HepG2 (cell line): ENCODE data around the gene C2CD2. TPM values are rescaled to one million over a fixed set of nuclear protein-coding genes. Genes with fewer than 3 reads are reported as not detected.

Experiments
- KMT2B ChIP-seq: IDR thresholded peaks from 2 replicates; pipeline ENCODE4 v1.6.1; 2016; ENCODE audit warnings: missing genetic modification reagents, missing compliant biosample characterization
- SMAD1 ChIP-seq: sonication (generic); formaldehyde crosslinking; IDR thresholded peaks from 2 replicates; pipeline ENCODE4 v1.4.0; 2020; ENCODE audit warnings: missing genetic modification reagents, low read depth, mild to moderate bottlenecking, borderline replicate concordance
- ZNF20 ChIP-seq: sonication (generic); formaldehyde crosslinking; IDR thresholded peaks from 2 replicates; pipeline ENCODE4 v1.4.0; 2020; ENCODE audit warnings: mild to moderate bottlenecking, moderate library complexity, missing genetic modification reagents
- ZNF879 ChIP-seq: sonication (generic); formaldehyde crosslinking; IDR thresholded peaks from 2 replicates; pipeline ENCODE4 v1.8.1; 2023; ENCODE audit warnings: missing genetic modification reagents
- polyA plus RNA-seq, 8 experiments: library from polyadenylated mRNA; depleted of rRNA in 3 of 8; stranded (reverse) in 7 of 8; unstranded in 1 of 8; fragments of >200 nt; fragmentation: Illumina TruSeq in 4 of 8; extraction: Trizol in 4 of 8; gene quantifications; 2 replicates each; pipeline versions ENCODE4 v1.2.1 to v1.2.3, GENCODE V29; 2011 to 2016; ENCODE audit warnings: low read depth in 4 of 8, missing spikeins in 1 of 8, mixed read lengths in 1 of 8; ENCODE audit not compliant: insufficient read depth in 1 of 8
- total RNA-seq, 5 experiments: library from RNA; depleted of rRNA; stranded (reverse); fragments of >200 nt; fragmentation: Illumina TruSeq; extraction: Trizol; gene quantifications; 2 replicates each; pipeline ENCODE4 v1.2.3, GENCODE V29; 2016; ENCODE audit warnings: low read depth in 1 of 5
- TF ChIP-seq, protein P1 (sequence below): sonication (generic); formaldehyde crosslinking; IDR thresholded peaks from 2 replicates; pipeline ENCODE4 v1.4.0; 2020; ENCODE audit warnings: missing genetic modification reagents, borderline replicate concordance
- TF ChIP-seq, protein P2 (sequence below): sonication (generic); formaldehyde crosslinking; IDR thresholded peaks from 2 replicates; pipeline ENCODE4 v1.5.0; 2020; ENCODE audit warnings: mild to moderate bottlenecking, missing genetic modification reagents, borderline replicate concordance

The C2CD2 gene
- total and polyA plus RNA-seq, 2 of the 13 experiments (the other 11 are each of a cell fraction or from before 2014, with no cell fraction given) = 12.5 to 19.7 TPM

DNA sequence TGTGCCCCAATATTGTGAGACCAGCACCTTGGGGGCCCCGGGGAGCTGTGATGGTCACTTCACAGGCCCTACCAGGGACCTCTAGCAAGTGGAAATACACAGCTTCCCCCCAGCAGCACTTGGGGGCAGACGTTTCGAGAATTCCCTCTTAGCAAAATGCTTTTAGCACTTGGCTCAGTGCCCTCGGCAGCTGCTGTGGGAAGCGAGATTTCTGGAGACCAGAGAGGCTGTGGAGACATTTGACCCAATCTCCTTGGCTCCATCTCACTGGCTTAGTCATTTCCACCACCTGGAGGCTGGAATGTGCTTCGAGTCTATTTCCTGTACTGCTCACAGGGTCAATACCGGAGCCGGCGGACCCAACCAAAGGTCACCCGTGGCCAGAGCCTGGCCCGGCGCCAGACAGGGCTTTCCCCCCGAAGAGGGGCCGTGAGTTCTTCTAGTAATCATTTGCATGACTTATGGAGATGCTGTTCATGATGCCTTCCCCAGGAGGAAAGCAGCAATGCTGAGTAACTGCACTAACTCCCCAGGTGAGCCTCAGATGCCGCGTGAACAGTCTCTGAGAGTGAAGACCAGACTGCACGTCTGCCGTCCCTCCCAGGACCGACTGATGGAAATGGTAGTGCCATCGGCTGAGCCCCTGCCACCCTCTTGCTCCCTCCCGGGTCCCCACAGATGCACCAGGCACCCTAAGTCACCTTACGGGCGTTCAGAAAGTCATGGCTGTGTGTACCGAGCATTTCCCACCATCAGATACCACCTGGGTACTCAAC is 4.4 kb upstream of the C2CD2 start (continued):
- TF ChIP-seq, protein P1, sequence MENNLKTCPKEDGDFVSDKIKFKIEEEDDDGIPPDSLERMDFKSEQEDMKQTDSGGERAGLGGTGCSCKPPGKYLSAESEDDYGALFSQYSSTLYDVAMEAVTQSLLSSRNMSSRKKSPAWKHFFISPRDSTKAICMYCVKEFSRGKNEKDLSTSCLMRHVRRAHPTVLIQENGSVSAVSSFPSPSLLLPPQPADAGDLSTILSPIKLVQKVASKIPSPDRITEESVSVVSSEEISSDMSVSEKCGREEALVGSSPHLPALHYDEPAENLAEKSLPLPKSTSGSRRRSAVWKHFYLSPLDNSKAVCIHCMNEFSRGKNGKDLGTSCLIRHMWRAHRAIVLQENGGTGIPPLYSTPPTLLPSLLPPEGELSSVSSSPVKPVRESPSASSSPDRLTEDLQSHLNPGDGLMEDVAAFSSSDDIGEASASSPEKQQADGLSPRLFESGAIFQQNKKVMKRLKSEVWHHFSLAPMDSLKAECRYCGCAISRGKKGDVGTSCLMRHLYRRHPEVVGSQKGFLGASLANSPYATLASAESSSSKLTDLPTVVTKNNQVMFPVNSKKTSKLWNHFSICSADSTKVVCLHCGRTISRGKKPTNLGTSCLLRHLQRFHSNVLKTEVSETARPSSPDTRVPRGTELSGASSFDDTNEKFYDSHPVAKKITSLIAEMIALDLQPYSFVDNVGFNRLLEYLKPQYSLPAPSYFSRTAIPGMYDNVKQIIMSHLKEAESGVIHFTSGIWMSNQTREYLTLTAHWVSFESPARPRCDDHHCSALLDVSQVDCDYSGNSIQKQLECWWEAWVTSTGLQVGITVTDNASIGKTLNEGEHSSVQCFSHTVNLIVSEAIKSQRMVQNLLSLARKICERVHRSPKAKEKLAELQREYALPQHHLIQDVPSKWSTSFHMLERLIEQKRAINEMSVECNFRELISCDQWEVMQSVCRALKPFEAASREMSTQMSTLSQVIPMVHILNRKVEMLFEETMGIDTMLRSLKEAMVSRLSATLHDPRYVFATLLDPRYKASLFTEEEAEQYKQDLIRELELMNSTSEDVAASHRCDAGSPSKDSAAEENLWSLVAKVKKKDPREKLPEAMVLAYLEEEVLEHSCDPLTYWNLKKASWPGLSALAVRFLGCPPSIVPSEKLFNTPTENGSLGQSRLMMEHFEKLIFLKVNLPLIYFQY = peak; percentile 94
- TF ChIP-seq SMAD1 (no peak), KMT2B (CRISPR knock-in tag) (0 out of 2 replicates have a peak, but pooled peaks have one; percentile 16), ZNF879 (CRISPR knock-in tag) (no peak), ZNF20 (CRISPR knock-in tag) (no peak)
- TF ChIP-seq, protein P2, sequence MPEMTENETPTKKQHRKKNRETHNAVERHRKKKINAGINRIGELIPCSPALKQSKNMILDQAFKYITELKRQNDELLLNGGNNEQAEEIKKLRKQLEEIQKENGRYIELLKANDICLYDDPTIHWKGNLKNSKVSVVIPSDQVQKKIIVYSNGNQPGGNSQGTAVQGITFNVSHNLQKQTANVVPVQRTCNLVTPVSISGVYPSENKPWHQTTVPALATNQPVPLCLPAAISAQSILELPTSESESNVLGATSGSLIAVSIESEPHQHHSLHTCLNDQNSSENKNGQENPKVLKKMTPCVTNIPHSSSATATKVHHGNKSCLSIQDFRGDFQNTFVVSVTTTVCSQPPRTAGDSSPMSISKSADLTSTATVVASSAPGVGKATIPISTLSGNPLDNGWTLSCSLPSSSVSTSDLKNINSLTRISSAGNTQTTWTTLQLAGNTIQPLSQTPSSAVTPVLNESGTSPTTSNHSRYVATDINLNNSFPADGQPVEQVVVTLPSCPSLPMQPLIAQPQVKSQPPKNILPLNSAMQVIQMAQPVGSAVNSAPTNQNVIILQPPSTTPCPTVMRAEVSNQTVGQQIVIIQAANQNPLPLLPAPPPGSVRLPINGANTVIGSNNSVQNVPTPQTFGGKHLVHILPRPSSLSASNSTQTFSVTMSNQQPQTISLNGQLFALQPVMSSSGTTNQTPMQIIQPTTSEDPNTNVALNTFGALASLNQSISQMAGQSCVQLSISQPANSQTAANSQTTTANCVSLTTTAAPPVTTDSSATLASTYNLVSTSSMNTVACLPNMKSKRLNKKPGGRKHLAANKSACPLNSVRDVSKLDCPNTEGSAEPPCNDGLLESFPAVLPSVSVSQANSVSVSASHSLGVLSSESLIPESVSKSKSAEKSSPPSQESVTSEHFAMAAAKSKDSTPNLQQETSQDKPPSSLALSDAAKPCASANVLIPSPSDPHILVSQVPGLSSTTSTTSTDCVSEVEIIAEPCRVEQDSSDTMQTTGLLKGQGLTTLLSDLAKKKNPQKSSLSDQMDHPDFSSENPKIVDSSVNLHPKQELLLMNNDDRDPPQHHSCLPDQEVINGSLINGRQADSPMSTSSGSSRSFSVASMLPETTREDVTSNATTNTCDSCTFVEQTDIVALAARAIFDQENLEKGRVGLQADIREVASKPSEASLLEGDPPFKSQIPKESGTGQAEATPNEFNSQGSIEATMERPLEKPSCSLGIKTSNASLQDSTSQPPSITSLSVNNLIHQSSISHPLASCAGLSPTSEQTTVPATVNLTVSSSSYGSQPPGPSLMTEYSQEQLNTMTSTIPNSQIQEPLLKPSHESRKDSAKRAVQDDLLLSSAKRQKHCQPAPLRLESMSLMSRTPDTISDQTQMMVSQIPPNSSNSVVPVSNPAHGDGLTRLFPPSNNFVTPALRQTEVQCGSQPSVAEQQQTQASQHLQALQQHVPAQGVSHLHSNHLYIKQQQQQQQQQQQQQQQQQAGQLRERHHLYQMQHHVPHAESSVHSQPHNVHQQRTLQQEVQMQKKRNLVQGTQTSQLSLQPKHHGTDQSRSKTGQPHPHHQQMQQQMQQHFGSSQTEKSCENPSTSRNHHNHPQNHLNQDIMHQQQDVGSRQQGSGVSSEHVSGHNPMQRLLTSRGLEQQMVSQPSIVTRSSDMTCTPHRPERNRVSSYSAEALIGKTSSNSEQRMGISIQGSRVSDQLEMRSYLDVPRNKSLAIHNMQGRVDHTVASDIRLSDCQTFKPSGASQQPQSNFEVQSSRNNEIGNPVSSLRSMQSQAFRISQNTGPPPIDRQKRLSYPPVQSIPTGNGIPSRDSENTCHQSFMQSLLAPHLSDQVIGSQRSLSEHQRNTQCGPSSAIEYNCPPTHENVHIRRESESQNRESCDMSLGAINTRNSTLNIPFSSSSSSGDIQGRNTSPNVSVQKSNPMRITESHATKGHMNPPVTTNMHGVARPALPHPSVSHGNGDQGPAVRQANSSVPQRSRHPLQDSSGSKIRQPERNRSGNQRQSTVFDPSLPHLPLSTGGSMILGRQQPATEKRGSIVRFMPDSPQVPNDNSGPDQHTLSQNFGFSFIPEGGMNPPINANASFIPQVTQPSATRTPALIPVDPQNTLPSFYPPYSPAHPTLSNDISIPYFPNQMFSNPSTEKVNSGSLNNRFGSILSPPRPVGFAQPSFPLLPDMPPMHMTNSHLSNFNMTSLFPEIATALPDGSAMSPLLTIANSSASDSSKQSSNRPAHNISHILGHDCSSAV (CRISPR knock-in tag) = no peak
